ENCODE data around the gene ARL5A.

Gene ARL5A

DNA sequence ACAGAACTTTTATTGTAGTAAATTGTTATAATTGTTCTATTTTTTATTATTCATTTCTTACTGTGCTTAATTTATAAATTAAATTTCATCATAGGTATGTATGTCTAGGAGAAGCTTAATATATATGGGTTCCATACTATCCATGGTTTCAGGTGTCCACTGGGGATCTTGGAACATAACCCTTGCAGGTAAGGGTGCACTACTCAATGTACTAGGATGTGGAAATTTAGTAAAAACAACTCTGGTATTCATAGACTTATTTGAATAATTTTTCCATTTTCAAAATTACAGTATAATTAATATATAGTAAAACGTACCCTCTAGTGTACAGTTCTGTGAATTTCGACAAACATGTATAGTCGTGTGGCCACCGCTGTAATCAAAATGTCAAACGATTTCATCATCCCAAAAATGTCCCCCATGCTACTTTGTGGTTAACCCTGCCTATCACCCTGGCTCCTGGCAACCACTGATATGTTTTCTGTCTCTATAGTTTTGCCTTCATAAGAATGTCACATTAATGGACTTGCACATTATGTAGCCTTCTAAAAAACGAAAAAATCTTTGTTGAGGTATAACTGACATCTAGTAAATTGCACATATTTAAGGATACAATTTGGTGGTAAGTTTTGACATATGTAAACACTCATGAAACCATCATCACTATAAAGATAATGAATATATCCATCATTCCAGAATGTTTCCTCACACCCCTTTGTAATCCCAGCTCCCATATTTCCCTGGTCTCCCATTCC is 45.7 kb downstream of the ARL5A start:
- no peak for TF ChIP-seq CTCF (conservative IDR thresholded peaks at IDR 0.05; ENCODE audit: low read depth, low read length)
- no peak overlapping the region for H3K4me3 ChIP-seq (ENCODE audit: low read depth, low read length)
- DNase-seq (ENCODE audit: low read depth), result no peak

DNA sequence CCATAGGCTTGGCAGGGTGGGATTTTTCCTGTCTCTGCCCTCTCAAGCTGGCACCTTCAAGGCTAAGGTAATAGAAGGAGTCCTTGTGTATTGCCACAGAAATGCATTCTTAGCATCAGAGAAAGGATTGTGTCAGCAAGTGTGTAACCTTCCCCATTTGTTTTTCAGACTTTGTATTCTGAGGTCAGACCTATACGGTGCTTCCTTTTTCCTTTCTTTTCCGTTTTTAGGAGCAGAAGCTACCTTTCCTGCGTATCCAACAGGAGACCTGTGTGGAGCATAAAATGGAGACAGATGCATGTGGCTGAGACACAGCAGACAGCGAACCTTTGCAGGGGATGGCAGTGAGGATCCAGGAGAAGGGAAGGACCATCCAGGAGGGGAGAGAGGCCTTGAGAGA is 46.6 kb downstream of the ARL5A start:
- DNase-seq (ENCODE audit: low read depth), result no peak
- no peak for TF ChIP-seq CTCF (conservative IDR thresholded peaks at IDR 0.05; ENCODE audit: low read depth, low read length)
- H3K4me3 ChIP-seq (ENCODE audit: low read depth, low read length), result no peak overlapping the region

DNA sequence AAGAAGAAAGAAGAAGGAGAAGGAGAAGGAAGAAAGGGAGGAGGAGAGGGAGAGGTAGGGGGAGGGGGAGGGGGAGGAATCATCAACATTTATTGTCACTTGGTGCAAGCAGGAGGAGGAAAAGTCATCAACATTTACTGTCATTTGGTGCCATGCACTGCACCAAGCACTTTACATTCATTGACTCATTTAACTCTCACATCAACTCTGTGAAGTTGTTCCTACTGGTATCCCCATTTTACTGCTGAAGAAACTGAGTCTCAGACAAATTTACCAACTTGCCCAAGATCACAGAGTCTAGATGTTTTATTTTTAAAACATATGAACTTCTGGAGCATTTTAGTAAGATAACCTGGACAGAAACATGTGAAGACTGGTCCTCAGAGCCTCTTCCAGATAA is 47.3 kb downstream of the ARL5A start:
- H3K4me3 ChIP-seq (ENCODE audit: low read depth, low read length), result no peak overlapping the region
- no peak for TF ChIP-seq CTCF (conservative IDR thresholded peaks at IDR 0.05; ENCODE audit: low read depth, low read length)
- DNase-seq (ENCODE audit: low read depth), result no peak

- DNase-seq (ENCODE audit: low read depth), result no peak
- no peak overlapping the region for H3K4me3 ChIP-seq (ENCODE audit: low read depth, low read length)
- no peak for TF ChIP-seq CTCF (conservative IDR thresholded peaks at IDR 0.05; ENCODE audit: low read depth, low read length)
Measured at GRCh38 chr2:151777935-151778334, 50.3 kb downstream of the ARL5A start.

GRCh38 chr2:151777487-151777886 is 50.7 kb downstream of the ARL5A start:
- H3K4me3 ChIP-seq (ENCODE audit: low read depth, low read length), result no peak overlapping the region
- TF ChIP-seq CTCF (conservative IDR thresholded peaks at IDR 0.05; ENCODE audit: low read depth, low read length), result peak; percentile 43
- DNase-seq (ENCODE audit: low read depth), result no peak

DNA sequence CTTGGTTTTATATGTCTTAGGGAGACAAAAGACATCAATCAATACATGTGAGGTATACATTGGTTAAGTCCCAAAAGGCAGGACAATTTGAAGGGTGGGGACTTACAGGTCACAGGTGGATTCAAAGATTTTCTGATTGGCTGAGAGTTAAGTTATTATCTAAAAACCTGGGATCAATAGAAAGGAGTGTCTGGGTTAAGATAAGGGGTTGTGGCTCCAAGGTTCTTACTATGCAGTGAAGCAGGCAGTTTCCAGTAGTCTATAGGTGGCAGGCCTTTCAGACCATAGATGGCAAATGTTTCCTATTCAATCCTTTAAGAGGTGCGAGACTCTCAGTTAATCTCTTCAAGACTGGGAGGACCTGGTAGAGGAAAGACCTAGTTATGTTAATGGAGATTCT is 51.9 kb downstream of the ARL5A start:
- no peak for TF ChIP-seq CTCF (conservative IDR thresholded peaks at IDR 0.05; ENCODE audit: low read depth, low read length)
- no peak overlapping the region for H3K4me3 ChIP-seq (ENCODE audit: low read depth, low read length)
- no peak for DNase-seq (ENCODE audit: low read depth)

GRCh38 chr2:151775057-151775740 is 53.0 kb downstream of the ARL5A start:
- DNase-seq (ENCODE audit: low read depth), result no peak
- H3K4me3 ChIP-seq (ENCODE audit: low read depth, low read length), result no peak overlapping the region
- no peak for TF ChIP-seq CTCF (conservative IDR thresholded peaks at IDR 0.05; ENCODE audit: low read depth, low read length)
